Neutrophil (primary cell): ENCODE measurements around the gene CPO.
"Not testable (repeated sequence)": the region's sequence is repeated elsewhere in the genome, so short reads cannot be mapped to it uniquely, and the experiment has no call there.

ENCODE experiments used
- H3K27ac ChIP-seq: fragments of 200-600 bp; sonication (generic); 2 replicates; pipeline ENCODE4 v1.5.1; 2016; ENCODE audit warnings: mild to moderate bottlenecking, moderate library complexity
- H3K27me3 ChIP-seq: fragments of 200-600 bp; sonication (generic); 2 replicates; pipeline ENCODE4 v1.6.0; 2016; ENCODE audit warnings: mild to moderate bottlenecking
- H3K36me3 ChIP-seq: fragments of 200-600 bp; sonication (generic); 2 replicates; pipeline ENCODE4 v1.5.1; 2017
- H3K4me1 ChIP-seq, 2 experiments: fragments of 200-600 bp in 1 of 2; sonication (generic) in 1 of 2; 1 replicate in 1 of 2; 2 replicates in 1 of 2; pipeline versions ENCODE4 v1.5.1 to v1.6.1; 2013 to 2016; ENCODE audit warnings: low read depth in 1 of 2, low read length in 1 of 2, mild to moderate bottlenecking in 1 of 2, moderate library complexity in 1 of 2; ENCODE audit not compliant: control insufficient read depth in 1 of 2, insufficient read depth in 1 of 2
- H3K4me3 ChIP-seq, 2 experiments: fragments of 200-600 bp in 1 of 2; sonication (generic) in 1 of 2; 1 replicate in 1 of 2; 2 replicates in 1 of 2; pipeline ENCODE4 v1.5.1; 2013 to 2016; ENCODE audit warnings: low read depth in 1 of 2, low read length in 1 of 2, mild to moderate bottlenecking in 1 of 2, moderate library complexity in 1 of 2
- H3K9me3 ChIP-seq: fragments of 200-600 bp; sonication (generic); 2 replicates; pipeline ENCODE4 v1.5.1; 2016
- CTCF ChIP-seq: fragments of 200-600 bp; sonication (generic); IDR thresholded peaks from 2 replicates; pipeline ENCODE4 v1.5.1; 2016; ENCODE audit warnings: antibody characterized with exemption

CPO gene

GRCh38 chr2:206940546-206940945 is 1.2 kb downstream of the CPO start:
- TF ChIP-seq CTCF, result no peak

GRCh38 chr2:206942592-206943478 is 3.5 kb downstream of the CPO start:
- Histone ChIP-seq H3K9me3 (no peaks in the 10 kb centered on the region), H3K36me3 (no peaks in the 10 kb centered on the region), H3K27me3 (no peaks in the 10 kb centered on the region), H3K27ac (no peak overlapping the region), H3K4me3 (no peak overlapping the region), H3K4me1 (peaks cover 9 to 10% of the 10 kb centered on the region in 2 experiments)
- TF ChIP-seq CTCF, result no peak

More at GRCh38 chr2:206940546-206940945, 1.2 kb downstream of the CPO start:
- Histone ChIP-seq H3K36me3 (no peaks in the 10 kb centered on the region), H3K4me1 (peaks cover 9 to 10% of the 10 kb centered on the region in 2 experiments), H3K27ac (no peak overlapping the region), H3K9me3 (no peaks in the 10 kb centered on the region), H3K27me3 (no peaks in the 10 kb centered on the region), H3K4me3 (no peak overlapping the region)

GRCh38 chr2:206953404-206953803 is 14.1 kb downstream of the CPO start:
- not testable (repeated sequence) for H3K27ac ChIP-seq, H3K9me3 ChIP-seq, H3K4me3 ChIP-seq, H3K27me3 ChIP-seq, H3K4me1 ChIP-seq, H3K36me3 ChIP-seq

GRCh38 chr2:206955253-206955652 is 15.9 kb downstream of the CPO start:
- Histone ChIP-seq H3K4me1 (peaks cover 0 to 8% of the 10 kb centered on the region in 2 experiments), H3K4me3 (no peak overlapping the region), H3K36me3 (no peaks in the 10 kb centered on the region), H3K9me3 (no peaks in the 10 kb centered on the region), H3K27ac (no peak overlapping the region), H3K27me3 (no peaks in the 10 kb centered on the region)
- TF ChIP-seq CTCF, result no peak

- no peak overlapping the region for H3K27ac ChIP-seq
- no peaks in the 10 kb centered on the region for H3K9me3 ChIP-seq
- TF ChIP-seq CTCF, result no peak
- H3K4me1 ChIP-seq, result peaks cover 0 to 8% of the 10 kb centered on the region in 2 experiments
- H3K4me3 ChIP-seq, result no peak overlapping the region
- H3K36me3 ChIP-seq, result no peaks in the 10 kb centered on the region
- H3K27me3 ChIP-seq, result no peaks in the 10 kb centered on the region
Observed at GRCh38 chr2:206958261-206958660, 18.9 kb downstream of the CPO start.

GRCh38 chr2:206962966-206963365 is 23.6 kb downstream of the CPO start:
- Histone ChIP-seq H3K4me3 (no peak overlapping the region), H3K27ac (no peak overlapping the region), H3K36me3 (no peaks in the 10 kb centered on the region), H3K9me3 (no peaks in the 10 kb centered on the region), H3K4me1 (peaks cover 0 to 6% of the 10 kb centered on the region in 2 experiments), H3K27me3 (no peaks in the 10 kb centered on the region)
- no peak for TF ChIP-seq CTCF
